NT2/D1 (cell line): ENCODE data around the gene NRARP.

ENCODE experiments used
- YY1 ChIP-seq: IDR thresholded peaks from 2 replicates; pipeline ENCODE4 v1.6.1; 2011; ENCODE audit not compliant: insufficient read length, insufficient read depth
- ZNF274 ChIP-seq: IDR thresholded peaks from 2 replicates; pipeline ENCODE4 v1.6.1; 2011; ENCODE audit warnings: mild to moderate bottlenecking, low read depth, low read length

GRCh38 chr9:137262909-137263285 lies 39.2 kb downstream of the NRARP start:
- TF ChIP-seq YY1 (no peak), ZNF274 (no peak)
